Endodermal cell (in vitro differentiated cells): ENCODE measurements around the gene CAPN9. TPM values are rescaled to one million over a fixed set of nuclear protein-coding genes. Genes with fewer than 3 reads are reported as not detected.

ENCODE experiments used
- DNase-seq: peaks from one replicate; pipeline ENCODE4 v3.0.0-alpha.2; 2017
- H3K27ac ChIP-seq: 2 replicates; pipeline ENCODE4 v1.5.1; 2013; ENCODE audit warnings: mild to moderate bottlenecking, low read depth, low read length, moderate library complexity
- H3K27me3 ChIP-seq: 2 replicates; pipeline ENCODE4 v1.6.1; 2013; ENCODE audit warnings: mild to moderate bottlenecking, low read length, moderate library complexity; ENCODE audit not compliant: insufficient read depth, control insufficient read depth, poor library complexity, severe bottlenecking
- H3K36me3 ChIP-seq: 2 replicates; pipeline ENCODE4 v1.7.0; 2013; ENCODE audit warnings: mild to moderate bottlenecking, low read length, moderate library complexity; ENCODE audit not compliant: control insufficient read depth, insufficient read depth
- H3K4me1 ChIP-seq: one replicate; pipeline ENCODE4 v1.7.0; 2013; ENCODE audit warnings: low read length; ENCODE audit not compliant: control insufficient read depth, insufficient read depth
- H3K4me3 ChIP-seq: 2 replicates; pipeline ENCODE4 v1.5.1; 2013; ENCODE audit warnings: mild to moderate bottlenecking, low read length, moderate library complexity
- H3K9ac ChIP-seq: 2 replicates; pipeline ENCODE4 v1.6.1; 2013; ENCODE audit warnings: mild to moderate bottlenecking, low read length, moderate library complexity; ENCODE audit not compliant: poor library complexity, severe bottlenecking; ENCODE audit errors: extremely low read depth
- H3K9me3 ChIP-seq: 2 replicates; pipeline ENCODE4 v1.6.1; 2013; ENCODE audit warnings: mild to moderate bottlenecking, low read length, moderate library complexity; ENCODE audit not compliant: control insufficient read depth
- H3K27ac Mint-ChIP-seq: 2 replicates; pipeline ENCODE4 v1.8.0; 2020; ENCODE audit warnings: mixed read lengths
- H3K27me3 Mint-ChIP-seq: 2 replicates; pipeline ENCODE4 v1.8.0; 2021; ENCODE audit warnings: mild to moderate bottlenecking, mixed read lengths; ENCODE audit not compliant: insufficient read depth
- H3K36me3 Mint-ChIP-seq: 2 replicates; pipeline ENCODE4 v1.8.0; 2020; ENCODE audit warnings: low read depth, mixed read lengths
- H3K4me1 Mint-ChIP-seq: 2 replicates; pipeline ENCODE4 v1.8.0; 2020; ENCODE audit warnings: mixed read lengths
- H3K4me3 Mint-ChIP-seq: 2 replicates; pipeline ENCODE4 v1.8.0; 2020; ENCODE audit warnings: mild to moderate bottlenecking, moderate library complexity, mixed read lengths
- H3K9me3 Mint-ChIP-seq: 2 replicates; pipeline ENCODE4 v1.8.0; 2020; ENCODE audit warnings: mild to moderate bottlenecking, mixed read lengths
- CTCF ChIP-seq: fragments of 200-600 bp; sonication (generic); conservative IDR thresholded peaks from 2 replicates; pipeline ENCODE4 v1.5.0; 2021; ENCODE audit warnings: antibody characterized with exemption, mild to moderate bottlenecking
- WGBS, 2 experiments: methylation state at CpG; one replicate each; pipeline versions ENCODE4 v1.1.5 to v1.1.7; 2013; ENCODE audit warnings: missing lambda C conversion rate in 2 of 2, mixed read lengths in 1 of 2; ENCODE audit not compliant: insufficient coverage in 1 of 2, insufficient read length in 1 of 2; 5-methylcytosine and 5-hydroxymethylcytosine counted together
- total RNA-seq, 2 donors: library from RNA; stranded (reverse); fragmentation: NEBNext Ultra II Directional in 1 of 2; extraction: Animal tissue kit (Norgen Biotek cat#: 25700) in 1 of 2; gene quantifications; 2 replicates in 1 of 2; 3 replicates in 1 of 2; pipeline ENCODE4 v1.2.1, GENCODE V29; 2021

CAPN9 gene
- total RNA-seq, 2 donors from 2014 or later, result 1.1 TPM

- no peak overlapping the region for H3K9ac ChIP-seq
- H3K27me3 ChIP-seq, result no peaks in the 10 kb centered on the region
- no peak overlapping the region for H3K27ac ChIP-seq
- no peaks in the 10 kb centered on the region for H3K36me3 ChIP-seq
- H3K4me1 ChIP-seq, result no peaks in the 10 kb centered on the region
- H3K4me3 ChIP-seq, result no peak overlapping the region
- peaks cover 1% of the 10 kb centered on the region for H3K9me3 Mint-ChIP-seq
- H3K9me3 ChIP-seq, result no peaks in the 10 kb centered on the region
- H3K27me3 Mint-ChIP-seq, result peaks cover 7% of the 10 kb centered on the region
- peak; percentile 56 for TF ChIP-seq CTCF
- 78 to 94% methylated on average over 4 to 7 of the region's 7 CpGs for WGBS, 2 experiments
- H3K4me1 Mint-ChIP-seq, result peaks cover 3% of the 10 kb centered on the region
- peak; percentile 78 for DNase-seq
- H3K36me3 Mint-ChIP-seq, result no peaks in the 10 kb centered on the region
- H3K27ac Mint-ChIP-seq, result no peak overlapping the region
- H3K4me3 Mint-ChIP-seq, result no peak overlapping the region
These were observed 13.2 kb downstream of the CAPN9 start for GRCh38 chr1:230760360-230760827.

GRCh38 chr1:230761443-230762167 is 14.4 kb downstream of the CAPN9 start:
- peaks cover 7% of the 10 kb centered on the region for H3K27me3 Mint-ChIP-seq

DNA sequence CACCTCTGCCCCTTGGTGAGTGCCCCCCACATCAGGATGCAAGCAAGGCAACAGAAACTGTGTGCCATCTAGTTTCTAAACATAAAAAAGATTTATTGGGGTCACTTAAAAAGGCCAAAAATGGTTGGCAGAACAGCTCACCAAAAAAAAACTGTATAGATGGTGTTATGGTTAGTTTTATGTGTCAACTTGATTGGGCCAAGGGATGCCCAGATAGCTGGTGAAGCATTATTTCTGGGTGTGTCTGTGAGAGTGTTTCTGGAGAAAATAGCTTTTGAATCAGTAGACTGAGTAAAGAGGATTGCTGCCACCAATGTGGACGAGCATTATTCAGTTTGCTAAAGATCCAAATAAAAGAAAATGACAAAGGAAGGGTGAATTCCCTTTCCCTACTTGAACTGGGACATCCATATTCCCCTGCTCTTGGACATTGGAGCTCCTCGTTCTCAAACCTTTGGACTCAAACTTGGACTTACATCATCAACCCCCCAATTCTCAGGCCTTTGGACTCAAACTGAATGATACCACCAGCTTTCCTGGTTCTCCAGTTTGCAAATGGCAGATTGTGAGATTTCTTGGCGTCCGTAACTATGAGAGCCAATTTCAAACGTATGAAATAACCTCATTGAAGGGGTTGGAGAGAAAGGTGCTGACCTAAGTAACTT is 16.9 kb downstream of the CAPN9 start:
- Histone ChIP-seq H3K9ac (no peak overlapping the region), H3K4me3 (no peak overlapping the region), H3K27ac (no peak overlapping the region), H3K9me3 (no peaks in the 10 kb centered on the region), H3K36me3 (no peaks in the 10 kb centered on the region), H3K4me1 (no peaks in the 10 kb centered on the region), H3K27me3 (no peaks in the 10 kb centered on the region)
- Mint-ChIP-seq H3K27ac (no peak overlapping the region), H3K36me3 (no peaks in the 10 kb centered on the region), H3K4me3 (no peak overlapping the region), H3K9me3 (peaks cover 1% of the 10 kb centered on the region), H3K27me3 (peaks cover 7% of the 10 kb centered on the region), H3K4me1 (peaks cover 3% of the 10 kb centered on the region)
- DNase-seq, result no peak
- 82 to 94% methylated on average over 2 to 5 of the region's 5 CpGs for WGBS, 2 experiments
- TF ChIP-seq CTCF, result no peak

More at GRCh38 chr1:230761443-230762167, 14.4 kb downstream of the CAPN9 start:
- Mint-ChIP-seq H3K27ac (peak overlapping the region; percentile 66), H3K4me3 (no peak overlapping the region), H3K36me3 (no peaks in the 10 kb centered on the region), H3K9me3 (peaks cover 1% of the 10 kb centered on the region), H3K4me1 (peaks cover 3% of the 10 kb centered on the region)
- H3K27me3 ChIP-seq, result no peaks in the 10 kb centered on the region
- no peak overlapping the region for H3K9ac ChIP-seq
- TF ChIP-seq CTCF, result no peak
- no peaks in the 10 kb centered on the region for H3K36me3 ChIP-seq
- H3K27ac ChIP-seq, result no peak overlapping the region
- 87 to 100% methylated on average over 1 to 8 of the region's 8 CpGs for WGBS, 2 experiments
- DNase-seq, result no peak
- no peak overlapping the region for H3K4me3 ChIP-seq
- H3K4me1 ChIP-seq, result no peaks in the 10 kb centered on the region
- H3K9me3 ChIP-seq, result no peaks in the 10 kb centered on the region
